ENCODE results near the gene NPC1. TPM values are rescaled to one million over a fixed set of nuclear protein-coding genes. Genes with fewer than 3 reads are reported as not detected.

NPC1 gene
- total and polyA plus RNA-seq, 4 experiments from 2014 or later: 14.0 to 64.5 (median 42.4) TPM

DNA sequence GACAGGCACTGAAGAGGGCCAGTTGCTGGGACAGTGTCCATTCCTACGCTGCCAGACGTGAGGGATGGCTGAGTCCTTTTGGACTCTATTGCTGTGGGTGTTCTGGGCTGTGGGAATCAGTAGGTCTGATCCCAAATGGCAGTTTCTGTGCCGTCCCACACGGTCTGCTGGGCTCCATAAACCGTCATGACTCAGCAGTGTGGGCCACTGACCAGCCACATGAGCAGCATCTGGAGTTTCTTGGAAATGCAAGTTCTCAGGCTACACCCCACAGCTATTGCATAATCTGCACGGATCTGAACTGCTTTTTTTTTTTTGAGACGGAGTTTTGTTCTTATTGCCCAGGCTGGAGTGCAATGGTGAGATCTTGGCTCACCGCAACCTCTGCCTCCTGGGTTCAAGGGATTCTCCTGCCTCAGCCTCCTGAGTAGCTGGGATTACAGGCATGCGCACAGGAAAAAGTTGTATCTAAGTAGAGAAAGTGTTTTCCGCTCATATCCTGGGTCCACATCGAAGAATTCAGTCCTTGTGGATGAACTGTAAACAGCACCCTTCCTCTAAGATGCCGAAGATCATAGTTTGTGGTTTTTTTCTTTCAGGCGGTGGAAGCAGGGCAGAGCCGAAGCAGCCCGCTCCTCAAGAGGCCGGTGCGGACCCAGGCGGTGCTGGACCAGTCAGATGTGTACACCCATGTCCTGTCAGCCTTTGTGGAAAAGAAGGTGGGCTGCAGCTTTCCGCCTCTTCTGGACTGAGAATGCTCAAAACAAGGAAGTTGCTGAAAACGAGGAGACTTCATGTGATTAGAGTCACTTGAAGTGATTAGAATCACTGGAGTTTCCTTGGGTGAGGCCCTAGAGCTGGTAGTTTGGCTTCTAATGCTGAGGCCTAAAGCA, 57.5 kb downstream of the NPC1 start:
- ChIA-PET CTCF (ENCODE audit: partially characterized antibody) (interaction anchor here (4.5 kb wide), 1 partner anchor 12 kb away, joined by 19 read pairs; no protein-coding TSS in a partner anchor), POLR2A (ENCODE audit: partially characterized antibody) (interaction anchor here (1.0 to 1.5 kb wide), 3 partner anchors 8 to 45 kb away, joined by 3 read pairs; no protein-coding TSS in a partner anchor)
- H3K9me3 Mint-ChIP-seq: no peaks in the 10 kb centered on the region
- H3K27me3 Mint-ChIP-seq: no peaks in the 10 kb centered on the region
- peaks cover 0 to 2% (median 1%) of the 10 kb centered on the region in 4 donors for H3K4me1 Mint-ChIP-seq
- H3K36me3 Mint-ChIP-seq: peaks cover 52 to 86% of the 10 kb centered on the region in 2 donors
- Histone ChIP-seq H3K9me3 (ENCODE audit: control insufficient read depth in 1 of 2, low read length in 2 of 2) (no peaks in the 10 kb centered on the region), H3K27me3 (ENCODE audit: insufficient read depth, low read length) (no peaks in the 10 kb centered on the region), H3K36me3 (ENCODE audit: insufficient read depth, low read length) (peaks cover 83% of the 10 kb centered on the region), H3K27ac (ENCODE audit: low read depth, low read length) (no peak overlapping the region), H3K4me3 (ENCODE audit: low read length in 2 of 2) (no peak overlapping the region), H3K4me1 (ENCODE audit: insufficient read depth, low read length) (no peaks in the 10 kb centered on the region)
- H3K4me3 Mint-ChIP-seq: no peak overlapping the region
- intact Hi-C loops (cut with micrococcal nuclease): no loop called here
- peak overlapping the region in 3 of 7 donors; percentile 14 to 63 (median 48) for H3K27ac Mint-ChIP-seq
- DNase-seq: no peak

DNA sequence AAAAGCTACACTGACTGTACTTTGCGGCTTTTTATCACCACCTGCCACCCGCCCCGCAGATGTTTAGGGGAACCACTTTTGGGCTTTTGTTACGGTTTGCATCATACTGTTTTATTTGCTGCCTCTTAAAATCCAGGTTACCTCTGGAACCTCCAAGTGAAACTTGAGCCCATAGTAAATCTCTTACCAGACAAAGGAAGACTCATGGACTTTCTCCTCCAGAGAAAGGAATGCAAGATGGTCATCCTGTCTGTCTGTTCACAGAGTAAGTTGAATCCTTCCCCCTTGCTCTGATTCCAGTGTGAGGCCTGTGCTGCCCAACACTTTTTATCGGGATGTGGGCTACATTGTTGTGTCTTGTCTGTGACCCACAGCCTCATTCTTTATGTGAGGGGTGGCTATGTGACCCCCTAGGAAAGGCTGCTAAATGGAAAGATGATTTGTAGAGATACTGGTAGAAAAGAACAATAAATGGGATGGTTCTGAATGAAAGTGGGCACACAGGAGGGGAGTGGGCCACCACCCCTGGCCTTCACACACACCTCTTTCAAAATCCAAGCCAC, 59.7 kb downstream of the NPC1 start:
- H3K4me1 Mint-ChIP-seq: peaks cover 0 to 5% (median 3%) of the 10 kb centered on the region in 4 donors
- Histone ChIP-seq H3K9me3 (ENCODE audit: control insufficient read depth in 1 of 2, low read length in 2 of 2) (no peaks in the 10 kb centered on the region), H3K4me1 (ENCODE audit: insufficient read depth, low read length) (no peaks in the 10 kb centered on the region), H3K27me3 (ENCODE audit: insufficient read depth, low read length) (no peaks in the 10 kb centered on the region), H3K36me3 (ENCODE audit: insufficient read depth, low read length) (peaks cover 81% of the 10 kb centered on the region), H3K27ac (ENCODE audit: low read depth, low read length) (no peak overlapping the region), H3K4me3 (ENCODE audit: low read length in 2 of 2) (no peak overlapping the region)
- POLR2A ChIA-PET (ENCODE audit: partially characterized antibody): no interaction called here
- no peak for DNase-seq
- H3K36me3 Mint-ChIP-seq: peaks cover 60 to 86% of the 10 kb centered on the region in 2 donors
- H3K9me3 Mint-ChIP-seq: no peaks in the 10 kb centered on the region
- H3K4me3 Mint-ChIP-seq: no peak overlapping the region
- H3K27me3 Mint-ChIP-seq: no peaks in the 10 kb centered on the region
- CTCF ChIA-PET (ENCODE audit: partially characterized antibody): interaction anchor here (1.5 kb wide), 1 partner anchor 28 kb away, joined by 4 read pairs; no protein-coding TSS in a partner anchor
- peak overlapping the region in 2 of 7 donors; percentile 29 to 41 for H3K27ac Mint-ChIP-seq
- intact Hi-C loops (cut with micrococcal nuclease): no loop called here

DNA sequence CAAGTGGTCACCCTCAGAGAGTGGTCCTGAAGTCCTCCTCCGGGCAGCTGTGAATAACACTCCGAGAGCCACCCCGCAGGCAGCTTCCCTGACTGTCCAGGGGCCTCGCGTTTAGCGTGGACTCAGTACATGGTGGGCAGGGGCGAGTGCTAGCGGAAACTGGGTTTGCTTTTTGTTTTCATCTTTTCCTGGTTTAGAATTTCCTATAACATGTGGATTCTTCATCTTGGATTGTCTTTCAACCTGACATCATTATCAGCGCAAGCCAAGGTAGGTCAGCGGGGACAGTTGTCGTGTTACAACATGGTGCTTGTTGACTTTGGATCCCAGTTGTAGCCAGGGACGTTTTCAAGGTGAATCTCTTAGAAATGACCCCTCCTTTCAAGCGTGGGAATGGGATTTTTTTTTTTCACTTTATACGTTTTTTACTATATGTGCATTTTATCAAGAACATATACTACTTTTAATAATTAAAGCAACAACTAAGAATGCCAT, 62.0 kb downstream of the NPC1 start:
- Mint-ChIP-seq H3K27ac (peak overlapping the region in 2 of 7 donors; percentile 8 to 68), H3K4me1 (peaks cover 0 to 5% (median 3%) of the 10 kb centered on the region in 4 donors), H3K4me3 (no peak overlapping the region), H3K36me3 (peaks cover 56 to 82% of the 10 kb centered on the region in 2 donors), H3K27me3 (no peaks in the 10 kb centered on the region), H3K9me3 (no peaks in the 10 kb centered on the region)
- H3K36me3 ChIP-seq (ENCODE audit: insufficient read depth, low read length): peaks cover 82% of the 10 kb centered on the region
- POLR2A ChIA-PET (ENCODE audit: partially characterized antibody): no interaction called here
- H3K27me3 ChIP-seq (ENCODE audit: insufficient read depth, low read length): no peaks in the 10 kb centered on the region
- no peaks in the 10 kb centered on the region for H3K4me1 ChIP-seq (ENCODE audit: insufficient read depth, low read length)
- CTCF ChIA-PET (ENCODE audit: partially characterized antibody): interaction anchor here (1.3 kb wide), 1 partner anchor 48 kb away, joined by 3 read pairs; no protein-coding TSS in a partner anchor
- no peak for DNase-seq
- no peaks in the 10 kb centered on the region for H3K9me3 ChIP-seq (ENCODE audit: control insufficient read depth in 1 of 2, low read length in 2 of 2)
- H3K27ac ChIP-seq (ENCODE audit: low read depth, low read length): no peak overlapping the region
- intact Hi-C loops (cut with micrococcal nuclease): no loop called here
- H3K4me3 ChIP-seq (ENCODE audit: low read length in 2 of 2): no peak overlapping the region

GRCh38 chr18:23523429-23524212, 62.7 kb downstream of the NPC1 start:
- peaks cover 0 to 5% (median 3%) of the 10 kb centered on the region in 4 donors for H3K4me1 Mint-ChIP-seq
- H3K9me3 Mint-ChIP-seq: no peaks in the 10 kb centered on the region
- DNase-seq: no peak
- intact Hi-C loops (cut with micrococcal nuclease): no loop called here
- no peak overlapping the region for H3K27ac ChIP-seq (ENCODE audit: low read depth, low read length)
- H3K9me3 ChIP-seq (ENCODE audit: control insufficient read depth in 1 of 2, low read length in 2 of 2): no peaks in the 10 kb centered on the region
- H3K36me3 Mint-ChIP-seq: peaks cover 54 to 82% of the 10 kb centered on the region in 2 donors
- CTCF ChIA-PET (ENCODE audit: partially characterized antibody): interaction anchor here (0.8 to 2.3 kb wide), 4 partner anchors 11 to 64 kb away, joined by 3 to 7 read pairs (median 4); no protein-coding TSS in a partner anchor
- POLR2A ChIA-PET (ENCODE audit: partially characterized antibody): interaction anchor here (1.8 kb wide), 1 partner anchor 62 kb away, joined by 7 read pairs; no protein-coding TSS in a partner anchor
- peak overlapping the region in 3 of 7 donors; percentile 8 to 81 (median 24) for H3K27ac Mint-ChIP-seq
- H3K36me3 ChIP-seq (ENCODE audit: insufficient read depth, low read length): peaks cover 82% of the 10 kb centered on the region
- H3K4me3 ChIP-seq (ENCODE audit: low read length in 2 of 2): no peak overlapping the region
- no peaks in the 10 kb centered on the region for H3K4me1 ChIP-seq (ENCODE audit: insufficient read depth, low read length)
- no peaks in the 10 kb centered on the region for H3K27me3 ChIP-seq (ENCODE audit: insufficient read depth, low read length)
- no peak overlapping the region for H3K4me3 Mint-ChIP-seq
- H3K27me3 Mint-ChIP-seq: no peaks in the 10 kb centered on the region

GRCh38 chr18:23521907-23522306, 64.4 kb downstream of the NPC1 start:
- intact Hi-C loops (cut with micrococcal nuclease): no loop called here
- H3K4me3 ChIP-seq (ENCODE audit: low read length in 2 of 2): no peak overlapping the region
- Mint-ChIP-seq H3K27me3 (no peaks in the 10 kb centered on the region), H3K9me3 (no peaks in the 10 kb centered on the region), H3K36me3 (peaks cover 55 to 82% of the 10 kb centered on the region in 2 donors), H3K27ac (peak overlapping the region in 2 of 7 donors; percentile 46 to 47), H3K4me3 (no peak overlapping the region), H3K4me1 (peaks cover 0 to 5% (median 3%) of the 10 kb centered on the region in 4 donors)
- no peak for DNase-seq
- peaks cover 83% of the 10 kb centered on the region for H3K36me3 ChIP-seq (ENCODE audit: insufficient read depth, low read length)
- ChIA-PET CTCF (ENCODE audit: partially characterized antibody) (interaction anchor here (1.2 to 2.3 kb wide), 2 partner anchors 16 to 181 kb away, joined by 3 to 7 read pairs; no protein-coding TSS in a partner anchor), POLR2A (ENCODE audit: partially characterized antibody) (interaction anchor here (1.8 kb wide), 1 partner anchor 63 kb away, joined by 7 read pairs; no protein-coding TSS in a partner anchor)
- no peak overlapping the region for H3K27ac ChIP-seq (ENCODE audit: low read depth, low read length)
- H3K9me3 ChIP-seq (ENCODE audit: control insufficient read depth in 1 of 2, low read length in 2 of 2): no peaks in the 10 kb centered on the region
- no peaks in the 10 kb centered on the region for H3K4me1 ChIP-seq (ENCODE audit: insufficient read depth, low read length)
- H3K27me3 ChIP-seq (ENCODE audit: insufficient read depth, low read length): no peaks in the 10 kb centered on the region

DNA sequence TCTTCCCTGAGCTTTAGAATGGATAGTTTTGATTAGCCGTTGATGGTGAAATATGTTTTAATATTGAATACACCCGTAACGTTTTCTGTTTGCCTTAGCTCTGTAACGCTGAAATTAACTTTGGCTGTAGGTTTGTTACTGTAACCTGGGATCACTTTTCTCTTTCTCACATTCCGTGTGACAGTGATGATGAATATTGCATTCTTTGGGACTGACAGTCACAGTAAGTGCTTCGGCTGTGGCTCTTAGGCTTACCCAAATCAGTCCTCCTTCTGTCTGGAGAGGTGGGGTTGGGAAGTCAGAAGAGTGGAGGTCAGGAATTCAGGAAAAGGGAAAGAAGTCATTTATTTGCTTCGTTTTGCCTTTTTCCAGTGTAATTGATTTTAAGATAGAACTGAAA, 65.0 kb downstream of the NPC1 start:
- H3K4me1 ChIP-seq (ENCODE audit: insufficient read depth, low read length): peaks cover under 1% of the 10 kb centered on the region
- Mint-ChIP-seq H3K4me3 (no peak overlapping the region), H3K9me3 (no peaks in the 10 kb centered on the region), H3K36me3 (peaks cover 51 to 77% of the 10 kb centered on the region in 2 donors), H3K27me3 (no peaks in the 10 kb centered on the region), H3K27ac (peak overlapping the region in 4 of 7 donors; percentile 5 to 65 (median 47)), H3K4me1 (peaks cover under 1 to 5% (median 3%) of the 10 kb centered on the region in 4 donors)
- no peak overlapping the region for H3K27ac ChIP-seq (ENCODE audit: low read depth, low read length)
- intact Hi-C loops (cut with micrococcal nuclease): no loop called here
- CTCF ChIA-PET (ENCODE audit: partially characterized antibody): interaction anchor here (2.3 kb wide), 1 partner anchor 15 kb away, joined by 7 read pairs; no protein-coding TSS in a partner anchor
- DNase-seq: no peak
- H3K4me3 ChIP-seq (ENCODE audit: low read length in 2 of 2): no peak overlapping the region
- H3K27me3 ChIP-seq (ENCODE audit: insufficient read depth, low read length): no peaks in the 10 kb centered on the region
- POLR2A ChIA-PET (ENCODE audit: partially characterized antibody): no interaction called here
- H3K9me3 ChIP-seq (ENCODE audit: control insufficient read depth in 1 of 2, low read length in 2 of 2): no peaks in the 10 kb centered on the region
- peaks cover 77% of the 10 kb centered on the region for H3K36me3 ChIP-seq (ENCODE audit: insufficient read depth, low read length)

Data from CD4-positive, alpha-beta memory T cell (primary cell).